Mesenchymal stem cell (in vitro differentiated cells and primary cell): Measurements from ENCODE around the gene RNF40.

Source experiments
- DNase-seq: peaks from one replicate; pipeline ENCODE4 v3.0.0-alpha.2; 2013
- H2AFZ ChIP-seq: one replicate; pipeline ENCODE4 v1.6.1; 2013; ENCODE audit warnings: low read depth, mild to moderate bottlenecking, control low read depth, inconsistent platforms, low read length, moderate library complexity
- H2AK5ac ChIP-seq: 2 replicates; pipeline ENCODE4 v1.6.1; 2013; ENCODE audit warnings: low read length, moderate library complexity, mild to moderate bottlenecking, inconsistent platforms; ENCODE audit not compliant: severe bottlenecking
- H2BK120ac ChIP-seq: one replicate; pipeline ENCODE4 v1.6.1; 2013; ENCODE audit warnings: low read depth, mild to moderate bottlenecking, inconsistent platforms, low read length, moderate library complexity
- H2BK12ac ChIP-seq, 2 experiments: one replicate each; pipeline ENCODE4 v1.6.1; 2013; ENCODE audit warnings: inconsistent platforms in 2 of 2, low read length in 2 of 2, mild to moderate bottlenecking in 2 of 2, moderate library complexity in 2 of 2, control low read depth in 1 of 2
- H2BK15ac ChIP-seq: one replicate; pipeline ENCODE4 v1.6.1; 2013; ENCODE audit warnings: mild to moderate bottlenecking, low read depth, inconsistent platforms; ENCODE audit not compliant: poor library complexity, severe bottlenecking
- H2BK5ac ChIP-seq: 2 replicates; pipeline ENCODE4 v1.6.1; 2013; ENCODE audit warnings: low read depth, mild to moderate bottlenecking, low read length, control low read depth, inconsistent platforms; ENCODE audit not compliant: poor library complexity, severe bottlenecking
- H3K14ac ChIP-seq, 2 experiments: one replicate each; pipeline ENCODE4 v1.6.1; 2013; ENCODE audit warnings: inconsistent platforms in 2 of 2, low read length in 2 of 2, control low read depth in 1 of 2, mild to moderate bottlenecking in 1 of 2, moderate library complexity in 1 of 2
- H3K18ac ChIP-seq, 2 experiments: one replicate each; pipeline ENCODE4 v1.6.1; 2013; ENCODE audit warnings: inconsistent platforms in 2 of 2, low read length in 2 of 2, control low read depth in 1 of 2, low read depth in 1 of 2, mild to moderate bottlenecking in 1 of 2
- H3K23ac ChIP-seq, 2 experiments: one replicate each; pipeline ENCODE4 v1.6.1; 2013; ENCODE audit warnings: inconsistent platforms in 2 of 2, low read length in 2 of 2, mild to moderate bottlenecking in 2 of 2, moderate library complexity in 2 of 2, control low read depth in 1 of 2
- H3K27ac ChIP-seq: 2 replicates; pipeline ENCODE4 v1.5.1; 2013; ENCODE audit warnings: mild to moderate bottlenecking, moderate library complexity, low read length, control low read depth, inconsistent platforms; ENCODE audit not compliant: poor library complexity, severe bottlenecking
- H3K27me3 ChIP-seq, 2 experiments: 2 replicates each; pipeline versions ENCODE4 v1.6.1 to v1.7.0; 2013; ENCODE audit warnings: low read length in 2 of 2, mild to moderate bottlenecking in 2 of 2, moderate library complexity in 2 of 2, control low read depth in 1 of 2, inconsistent platforms in 1 of 2; ENCODE audit not compliant: control insufficient read depth in 1 of 2, insufficient read depth in 1 of 2
- H3K36me3 ChIP-seq, 2 experiments: 2 replicates each; pipeline versions ENCODE4 v1.6.1 to v1.7.0; 2013; ENCODE audit warnings: low read length in 2 of 2, control low read depth in 1 of 2, inconsistent platforms in 1 of 2, low read depth in 1 of 2, mild to moderate bottlenecking in 1 of 2; ENCODE audit not compliant: insufficient read depth in 2 of 2, control insufficient read depth in 1 of 2
- H3K4ac ChIP-seq, 2 experiments: one replicate each; pipeline ENCODE4 v1.6.1; 2013; ENCODE audit warnings: inconsistent platforms in 2 of 2, low read length in 2 of 2, mild to moderate bottlenecking in 2 of 2, moderate library complexity in 2 of 2, control low read depth in 1 of 2, low read depth in 1 of 2
- H3K4me1 ChIP-seq: 2 replicates; pipeline ENCODE4 v1.6.1; 2013; ENCODE audit warnings: low read depth, low read length, control low read depth; ENCODE audit not compliant: control insufficient read depth, insufficient read depth
- H3K4me2 ChIP-seq: 2 replicates; pipeline ENCODE4 v1.6.1; 2013; ENCODE audit warnings: low read length, mild to moderate bottlenecking, inconsistent platforms; ENCODE audit not compliant: poor library complexity, severe bottlenecking
- H3K4me3 ChIP-seq, 2 experiments: 2 replicates each; pipeline versions ENCODE4 v1.5.1 to v1.7.0; 2013; ENCODE audit warnings: low read length in 2 of 2, mild to moderate bottlenecking in 2 of 2, control low read depth in 1 of 2, low read depth in 1 of 2; ENCODE audit not compliant: insufficient read depth in 1 of 2
- H3K79me1 ChIP-seq: replicated peaks from 2 replicates; pipeline ENCODE4 v1.6.1; 2013; ENCODE audit warnings: mild to moderate bottlenecking, control low read depth, low read length, inconsistent platforms; ENCODE audit not compliant: poor library complexity, severe bottlenecking
- H3K9ac ChIP-seq: 2 replicates; pipeline ENCODE4 v1.7.0; 2013; ENCODE audit warnings: mild to moderate bottlenecking, low read length, moderate library complexity
- H3K9me3 ChIP-seq: 2 replicates; pipeline ENCODE4 v1.7.0; 2013; ENCODE audit warnings: mild to moderate bottlenecking, low read length; ENCODE audit not compliant: control insufficient read depth
- H4K8ac ChIP-seq: one replicate; pipeline ENCODE4 v1.6.1; 2013; ENCODE audit warnings: inconsistent platforms, mild to moderate bottlenecking, low read length, moderate library complexity
- H4K91ac ChIP-seq: one replicate; pipeline ENCODE4 v1.6.1; 2013; ENCODE audit warnings: mild to moderate bottlenecking, low read length, inconsistent platforms
- WGBS: methylation state at CpG from one replicate; pipeline ENCODE4 v1.1.7; 2013; ENCODE audit warnings: mixed read lengths; 5-methylcytosine and 5-hydroxymethylcytosine counted together

Gene RNF40

GRCh38 chr16:30786936-30787612, 25.0 kb downstream of the RNF40 start, which contains the start of gene ZNF629:
Gene ZNF629, minus strand, starts transcription at chr16:30787205. Its CDS starts 2,723 bp downstream, at chr16:30784482.
- no peak within 1 kb of the TSS for H2BK12ac ChIP-seq
- H3K79me1 ChIP-seq = peaks cover 22% of the 10 kb centered on the region

GRCh38 chr16:30787613-30788378, 25.7 kb downstream of the RNF40 start:
- Histone ChIP-seq H4K91ac (peak overlapping the region; percentile 79), H2BK120ac (peak overlapping the region; percentile 54), H2BK15ac (no peak overlapping the region), H3K79me1 (peaks cover 14% of the 10 kb centered on the region), H3K4ac (peak overlapping the region; percentile 84 to 88), H3K9me3 (no peaks in the 10 kb centered on the region), H3K18ac (peak overlapping the region; percentile 62 to 71), H3K4me2 (peak overlapping the region; percentile 73), H2BK12ac (no peak overlapping the region), H3K4me3 (peak overlapping the region; percentile 67 to 91), H3K14ac (no peak overlapping the region), H3K27ac (no peak overlapping the region), H3K23ac (no peak overlapping the region), H2AK5ac (no peak overlapping the region), H3K4me1 (peaks cover 11% of the 10 kb centered on the region), H3K27me3 (no peaks in the 10 kb centered on the region), H3K36me3 (peaks cover 9 to 27% of the 10 kb centered on the region in 2 experiments), H2BK5ac (no peak overlapping the region), H4K8ac (peak overlapping the region; percentile 92), H2AFZ (peak overlapping the region; percentile 74), H3K9ac (peak overlapping the region; percentile 93)
- DNase-seq = no peak
- WGBS = 67% methylated on average over 11 of the region's 11 CpGs

More at GRCh38 chr16:30786936-30787612, 25.0 kb downstream of the RNF40 start, which contains the start of gene ZNF629:
- 1% methylated on average over 37 of the region's 37 CpGs for WGBS
- Histone ChIP-seq H3K4ac (peak within 1 kb of the TSS; percentile 88 to 89), H3K36me3 (peaks cover 16 to 34% of the 10 kb centered on the region in 2 experiments), H2BK15ac (peak within 1 kb of the TSS; percentile 82), H3K18ac (peak within 1 kb of the TSS; percentile 62 to 86), H2BK120ac (peak within 1 kb of the TSS; percentile 54), H3K4me3 (peak within 1 kb of the TSS; percentile 67 to 91), H2AK5ac (no peak within 1 kb of the TSS), H3K14ac (peak within 1 kb of the TSS; percentile 69 to 90), H2AFZ (peak within 1 kb of the TSS; percentile 74), H3K27ac (peak within 1 kb of the TSS; percentile 46), H3K9ac (peak within 1 kb of the TSS; percentile 93), H4K91ac (peak within 1 kb of the TSS; percentile 79), H3K4me2 (peak within 1 kb of the TSS; percentile 81), H2BK5ac (peak within 1 kb of the TSS; percentile 54), H3K23ac (no peak within 1 kb of the TSS), H3K27me3 (no peaks in the 10 kb centered on the region), H4K8ac (peak within 1 kb of the TSS; percentile 92), H3K4me1 (peaks cover 11% of the 10 kb centered on the region), H3K9me3 (no peaks in the 10 kb centered on the region)
- peak; percentile 77 for DNase-seq

- 84% methylated on average over 7 of the region's 7 CpGs for WGBS
- Histone ChIP-seq H2BK12ac (no peak overlapping the region), H3K9me3 (no peaks in the 10 kb centered on the region)
Observed at GRCh38 chr16:30793508-30794069, 31.5 kb downstream of the RNF40 start.

GRCh38 chr16:30794634-30795033, 32.5 kb downstream of the RNF40 start:
- no peaks in the 10 kb centered on the region for H3K4me1 ChIP-seq
- no peak overlapping the region for H2AK5ac ChIP-seq
- H2AFZ ChIP-seq = no peak overlapping the region
- no peaks in the 10 kb centered on the region for H3K36me3 ChIP-seq
- no peak overlapping the region for H2BK12ac ChIP-seq
- no peak overlapping the region for H3K18ac ChIP-seq
- no peak overlapping the region for H3K9ac ChIP-seq
- H4K91ac ChIP-seq = no peak overlapping the region
- no peak overlapping the region for H3K4me3 ChIP-seq
- H2BK120ac ChIP-seq = no peak overlapping the region
- H2BK5ac ChIP-seq = no peak overlapping the region
- no peak overlapping the region for H2BK15ac ChIP-seq
- H3K79me1 ChIP-seq = no peaks in the 10 kb centered on the region
- H3K23ac ChIP-seq = no peak overlapping the region
- no peak overlapping the region for H3K4ac ChIP-seq
- no peak for DNase-seq
- WGBS = 95% methylated on average over 3 of the region's 3 CpGs
- H4K8ac ChIP-seq = no peak overlapping the region
- no peak overlapping the region for H3K27ac ChIP-seq
- no peak overlapping the region for H3K14ac ChIP-seq
- peaks cover 0 to 4% of the 10 kb centered on the region in 2 experiments for H3K27me3 ChIP-seq
- no peaks in the 10 kb centered on the region for H3K9me3 ChIP-seq
- no peak overlapping the region for H3K4me2 ChIP-seq

More at GRCh38 chr16:30793508-30794069, 31.5 kb downstream of the RNF40 start:
- peak overlapping the region in 1 of 2 experiments; percentile 71 for H3K14ac ChIP-seq
- H2AFZ ChIP-seq = no peak overlapping the region
- no peak for DNase-seq
- no peak overlapping the region for H4K8ac ChIP-seq
- H3K9ac ChIP-seq = no peak overlapping the region
- no peak overlapping the region for H3K4me3 ChIP-seq
- no peak overlapping the region for H3K23ac ChIP-seq
- H3K4me2 ChIP-seq = no peak overlapping the region
- H3K4me1 ChIP-seq = no peaks in the 10 kb centered on the region
- no peak overlapping the region for H3K18ac ChIP-seq
- H3K27ac ChIP-seq = no peak overlapping the region
- H3K4ac ChIP-seq = no peak overlapping the region
- H4K91ac ChIP-seq = no peak overlapping the region
- no peaks in the 10 kb centered on the region for H3K79me1 ChIP-seq
- H2BK120ac ChIP-seq = no peak overlapping the region
- peaks cover 0 to 4% of the 10 kb centered on the region in 2 experiments for H3K27me3 ChIP-seq
- no peak overlapping the region for H2BK15ac ChIP-seq
- H2BK5ac ChIP-seq = no peak overlapping the region
- no peaks in the 10 kb centered on the region for H3K36me3 ChIP-seq
- H2AK5ac ChIP-seq = no peak overlapping the region
